GM18507 (cell line): ENCODE data around the gene RMI2.
"Not testable (repeated sequence)": the region's sequence is repeated elsewhere in the genome, so short reads cannot be mapped to it uniquely, and the experiment has no call there.

Experiments used
- DNase-seq: peaks from one replicate; pipeline ENCODE4 v3.0.0; 2011; ENCODE audit warnings: low read depth; ENCODE audit not compliant: insufficient read length; ENCODE audit errors: extremely low spot score
- FAIRE-seq: peaks from 2 replicates; lab custom pipeline; 2011; peaks lifted over from hg19 to GRCh38; lab: Jason Lieb, UNC

Gene RMI2

GRCh38 chr16:11348737-11349598, 3.7 kb downstream of the RMI2 start:
- no peak for FAIRE-seq
- no peak for DNase-seq

GRCh38 chr16:11349599-11350276, 4.5 kb downstream of the RMI2 start:
- FAIRE-seq (no peak), DNase-seq (no peak)

- no peak for FAIRE-seq
- no peak for DNase-seq
Measured at GRCh38 chr16:11350519-11350918, 5.3 kb downstream of the RMI2 start.

GRCh38 chr16:11350921-11351335, 5.7 kb downstream of the RMI2 start:
- DNase-seq (no peak), FAIRE-seq (no peak)

- no peak for FAIRE-seq
- DNase-seq = no peak
Measured at GRCh38 chr16:11353158-11353557, 7.9 kb downstream of the RMI2 start.

GRCh38 chr16:11354407-11354732, 9.1 kb downstream of the RMI2 start:
- no peak for DNase-seq
- FAIRE-seq = no peak

- DNase-seq = peak; percentile 50
- FAIRE-seq = peak; percentile 84
Measured at GRCh38 chr16:11354733-11355574, 9.7 kb downstream of the RMI2 start.

- FAIRE-seq (no peak), DNase-seq (no peak)
Measured at GRCh38 chr16:11355862-11356261, 10.6 kb downstream of the RMI2 start.

- FAIRE-seq (no peak), DNase-seq (no peak)
Measured at GRCh38 chr16:11356573-11357331, 11.5 kb downstream of the RMI2 start.

GRCh38 chr16:11358531-11358930, 13.3 kb downstream of the RMI2 start:
- DNase-seq (no peak), FAIRE-seq (no peak)

- DNase-seq (no peak), FAIRE-seq (no peak)
Measured at GRCh38 chr16:11359370-11359769, 14.1 kb downstream of the RMI2 start.

GRCh38 chr16:11360641-11361373, 15.5 kb downstream of the RMI2 start:
- FAIRE-seq = no peak
- DNase-seq = no peak

GRCh38 chr16:11361701-11362451, 16.6 kb downstream of the RMI2 start:
- DNase-seq (no peak), FAIRE-seq (peak; percentile 77)

- FAIRE-seq = no peak
Measured at GRCh38 chr16:11363927-11364258, 18.6 kb downstream of the RMI2 start.

GRCh38 chr16:11367483-11367906, 22.2 kb downstream of the RMI2 start:
- DNase-seq = no peak

More at GRCh38 chr16:11363927-11364258, 18.6 kb downstream of the RMI2 start:
- DNase-seq = no peak

GRCh38 chr16:11370084-11370931, 25.0 kb downstream of the RMI2 start:
- DNase-seq = no peak

More at GRCh38 chr16:11367483-11367906, 22.2 kb downstream of the RMI2 start:
- no peak for FAIRE-seq

GRCh38 chr16:11370932-11371279, 25.6 kb downstream of the RMI2 start:
- FAIRE-seq, DNase-seq: not testable (repeated sequence)

More at GRCh38 chr16:11370084-11370931, 25.0 kb downstream of the RMI2 start:
- peak; percentile 45 for FAIRE-seq
